Body of pancreas (tissue), 4 donors: ENCODE results near the gene KIF1A. TPM values are rescaled to one million over a fixed set of nuclear protein-coding genes. Genes with fewer than 3 reads are reported as not detected.

Experiments used
- ATAC-seq: fragments of 150-250 bp; one replicate; pipeline ENCODE4 v1.9.1; 2016
- DNase-seq, 4 donors: peaks; one replicate each; pipeline ENCODE4 v3.0.0-alpha.2; 2019
- H3K27ac ChIP-seq, 4 donors: fragments of 200-600 bp; sonication (generic); 1 replicate in 3 of 4; 2 replicates in 1 of 4; pipeline versions ENCODE4 v1.5.1 to v1.6.1; 2016 to 2019; ENCODE audit warnings: mild to moderate bottlenecking in 1 of 4, mixed read lengths in 1 of 4, moderate library complexity in 1 of 4
- H3K27me3 ChIP-seq, 2 donors: fragments of 200-600 bp; sonication (generic); one replicate each; pipeline ENCODE4 v1.6.0; 2016; ENCODE audit warnings: mild to moderate bottlenecking in 1 of 2
- H3K36me3 ChIP-seq, 2 donors: fragments of 200-600 bp; sonication (generic); replicated peaks in 1 of 2; 2 replicates each; pipeline ENCODE4 v1.5.1; 2016; ENCODE audit warnings: low read depth in 2 of 2; ENCODE audit not compliant: insufficient read depth in 1 of 2
- H3K4me1 ChIP-seq: fragments of 200-600 bp; sonication (generic); one replicate; pipeline ENCODE4 v1.6.0; 2016
- H3K4me3 ChIP-seq, 2 donors: fragments of 200-600 bp; sonication (generic); 1 replicate in 1 of 2; 2 replicates in 1 of 2; pipeline ENCODE4 v1.5.1; 2016 to 2019
- H3K9me3 ChIP-seq, 3 donors: fragments of 200-600 bp; sonication (generic); 1 replicate in 2 of 3; 2 replicates in 1 of 3; pipeline ENCODE4 v1.5.1; 2016
- POLR2A ChIP-seq, 3 donors: fragments of 450-650 bp; IDR thresholded peaks; one replicate each; pipeline ENCODE4 v1.6.1; 2016; ENCODE audit warnings: antibody characterized with exemption in 3 of 3, mild to moderate bottlenecking in 2 of 3
- WGBS, 2 donors: methylation state at CpG; one replicate each; pipeline ENCODE4 v1.1.5; 2017; 5-methylcytosine and 5-hydroxymethylcytosine counted together
- intact Hi-C: fragments of 100-400 bp; cut with DNase I; formaldehyde crosslinking; loops from one replicate; pipeline ENCODE4 v1.15.1; 2023
- small RNA-seq: library from RNA; depleted of rRNA; stranded (forward); fragments of <200 nt; gene quantifications from one replicate; pipeline ENCODE3, GENCODE V24; 2016
- total RNA-seq, 2 donors: library from RNA; depleted of rRNA; stranded (reverse); fragments of >200 nt; gene quantifications; one replicate each; pipeline ENCODE4 v1.1.0, GENCODE V29; 2016
- TF ChIP-seq, protein P1 (sequence below), 7 experiments: fragments of 450-650 bp in 4 of 7; fragments of 200-600 bp in 3 of 7; sonication (generic) in 3 of 7; IDR thresholded peaks; one replicate each; pipeline ENCODE4 v1.5.1; 2016 to 2019; ENCODE audit warnings: antibody characterized with exemption in 7 of 7

Gene KIF1A
- total RNA-seq, 2 donors from 2014 or later, result 51.9 to 79.1 TPM

DNA sequence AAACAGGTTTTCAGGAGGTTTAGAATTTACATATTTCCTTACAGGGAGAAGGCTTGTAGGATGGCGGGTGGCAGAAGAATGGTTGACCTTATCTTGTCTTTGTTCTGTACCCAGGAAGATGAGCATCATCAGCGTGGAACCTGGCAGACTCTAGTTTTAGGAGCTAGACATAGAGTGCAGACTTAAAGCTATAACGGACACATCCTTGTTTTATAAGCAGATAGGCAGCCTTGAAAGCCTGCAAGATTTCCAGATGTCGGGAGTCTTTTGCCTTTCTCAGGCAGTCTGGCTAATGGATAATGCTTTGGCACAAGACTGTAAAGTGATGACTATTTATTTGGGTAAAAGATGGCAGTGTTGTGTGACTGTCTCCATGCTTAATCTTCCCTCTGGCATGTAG, 149.1 kb downstream of the KIF1A start:
- TF ChIP-seq POLR2A (IDR thresholded peaks at IDR 0.05), result no peak
- TF ChIP-seq, protein P1, sequence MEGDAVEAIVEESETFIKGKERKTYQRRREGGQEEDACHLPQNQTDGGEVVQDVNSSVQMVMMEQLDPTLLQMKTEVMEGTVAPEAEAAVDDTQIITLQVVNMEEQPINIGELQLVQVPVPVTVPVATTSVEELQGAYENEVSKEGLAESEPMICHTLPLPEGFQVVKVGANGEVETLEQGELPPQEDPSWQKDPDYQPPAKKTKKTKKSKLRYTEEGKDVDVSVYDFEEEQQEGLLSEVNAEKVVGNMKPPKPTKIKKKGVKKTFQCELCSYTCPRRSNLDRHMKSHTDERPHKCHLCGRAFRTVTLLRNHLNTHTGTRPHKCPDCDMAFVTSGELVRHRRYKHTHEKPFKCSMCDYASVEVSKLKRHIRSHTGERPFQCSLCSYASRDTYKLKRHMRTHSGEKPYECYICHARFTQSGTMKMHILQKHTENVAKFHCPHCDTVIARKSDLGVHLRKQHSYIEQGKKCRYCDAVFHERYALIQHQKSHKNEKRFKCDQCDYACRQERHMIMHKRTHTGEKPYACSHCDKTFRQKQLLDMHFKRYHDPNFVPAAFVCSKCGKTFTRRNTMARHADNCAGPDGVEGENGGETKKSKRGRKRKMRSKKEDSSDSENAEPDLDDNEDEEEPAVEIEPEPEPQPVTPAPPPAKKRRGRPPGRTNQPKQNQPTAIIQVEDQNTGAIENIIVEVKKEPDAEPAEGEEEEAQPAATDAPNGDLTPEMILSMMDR (IDR thresholded peaks at IDR 0.05), result no peak
- peaks cover 4% of the 10 kb centered on the region for H3K4me1 ChIP-seq
- H3K4me3 ChIP-seq, result no peak overlapping the region
- 53 to 65% methylated on average over 4 of the region's 4 CpGs for WGBS, 2 donors
- H3K9me3 ChIP-seq, result no peaks in the 10 kb centered on the region
- H3K27me3 ChIP-seq, result no peaks in the 10 kb centered on the region
- DNase-seq (no peak), ATAC-seq (no peak)
- intact Hi-C loops, result no loop called here
- no peaks in the 10 kb centered on the region for H3K36me3 ChIP-seq
- H3K27ac ChIP-seq, result no peak overlapping the region

DNA sequence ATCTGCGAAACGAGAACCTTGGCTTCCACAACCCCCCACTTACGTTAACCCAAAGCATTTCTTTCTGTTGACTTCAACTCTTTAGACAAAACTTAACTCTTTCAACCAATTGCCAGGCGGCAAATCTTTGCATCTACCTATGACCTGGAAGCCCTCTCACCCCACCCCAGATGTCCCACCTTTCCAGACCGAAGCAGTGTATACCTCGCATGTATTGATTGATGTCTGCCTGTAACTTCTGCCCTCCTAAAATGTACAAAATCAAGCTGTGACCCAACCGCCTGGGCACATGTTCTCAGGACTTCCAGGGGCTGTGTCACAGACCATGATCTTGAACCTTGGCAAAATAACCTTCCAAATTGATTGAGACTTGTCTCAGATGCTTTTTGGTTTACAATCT, 149.6 kb downstream of the KIF1A start:
- no peaks in the 10 kb centered on the region for H3K36me3 ChIP-seq
- ATAC-seq, result no peak
- TF ChIP-seq, protein P1 (IDR thresholded peaks at IDR 0.05), result no peak
- TF ChIP-seq POLR2A (IDR thresholded peaks at IDR 0.05), result no peak
- no peak overlapping the region for H3K27ac ChIP-seq
- intact Hi-C loops, result no loop called here
- no peak overlapping the region for H3K4me3 ChIP-seq
- H3K4me1 ChIP-seq, result peaks cover 4% of the 10 kb centered on the region
- DNase-seq, result no peak
- no peaks in the 10 kb centered on the region for H3K9me3 ChIP-seq
- H3K27me3 ChIP-seq, result no peaks in the 10 kb centered on the region
- 57 to 67% methylated on average over 7 of the region's 7 CpGs for WGBS, 2 donors

DNA sequence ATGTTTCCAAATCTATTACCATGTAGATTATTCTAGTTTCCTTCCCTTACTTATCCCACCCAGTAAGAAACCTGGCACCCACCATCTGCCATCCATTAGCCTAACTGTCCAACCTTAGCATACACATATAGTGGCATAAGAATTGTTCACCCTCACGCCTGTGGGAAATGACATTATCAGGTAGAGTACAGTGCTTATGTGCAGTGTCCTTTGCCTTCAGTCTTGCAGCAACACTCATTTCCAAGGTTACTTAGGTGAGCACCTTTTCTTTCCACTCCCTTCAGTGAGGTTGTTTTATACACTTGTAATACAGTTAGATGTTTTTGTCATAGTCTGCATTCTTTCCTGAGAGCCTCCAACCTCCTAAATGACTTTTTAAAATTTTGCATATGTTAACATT, 155.4 kb downstream of the KIF1A start:
- ATAC-seq (no peak), DNase-seq (no peak)
- Histone ChIP-seq H3K9me3 (no peaks in the 10 kb centered on the region), H3K27ac (no peak overlapping the region), H3K36me3 (no peaks in the 10 kb centered on the region), H3K4me3 (no peak overlapping the region), H3K27me3 (no peaks in the 10 kb centered on the region), H3K4me1 (no peaks in the 10 kb centered on the region)
- intact Hi-C loops, result no loop called here
- TF ChIP-seq, protein P1 (IDR thresholded peaks at IDR 0.05), result no peak
- no peak for TF ChIP-seq POLR2A (IDR thresholded peaks at IDR 0.05)
- 84 to 95% methylated on average over 1 of the region's 1 CpG for WGBS, 2 donors

Small RNA genes lying within 50 kb of the gene (small RNA-seq; reads per million reads assigned to genes)
- gene AC011298.3, result not detected

Other genes with a start within 250 kb of the KIF1A start
- 10 to 100 TPM; 16.3 to 34.3 TPM for gene CAPN10, start 233.5 kb downstream of the KIF1A start, total RNA-seq
- 1 to 10 TPM in 1 of 2 donors, under 1 TPM in 1; 0.33 to 3.4 TPM for gene GPR35, start 194.7 kb downstream of the KIF1A start, total RNA-seq
- gene AQP12B, start 137.3 kb downstream of the KIF1A start, total RNA-seq, result 100 to 1,000 TPM; 328 to 392 TPM
- gene AQP12A, start 128.4 kb downstream of the KIF1A start, total RNA-seq, result 100 to 1,000 TPM in 1 of 2 donors, 10 to 100 TPM in 1; 29.6 to 130 TPM
- 1 to 10 TPM in 1 of 2 donors, not detected in 1; 1.6 TPM for gene AGXT, start 48.6 kb upstream of the KIF1A start, total RNA-seq
- under 1 TPM in 1 of 2 donors, not detected in 1; 0.26 TPM for gene MAB21L4, start 75.9 kb upstream of the KIF1A start, total RNA-seq
- gene CROCC2, start 86.1 kb upstream of the KIF1A start, total RNA-seq, result under 1 TPM in 1 of 2 donors, not detected in 1; under 0.01 TPM
- gene SNED1, start 178.4 kb upstream of the KIF1A start, total RNA-seq, result 10 to 100 TPM; 13.5 to 33.0 TPM